NCI-H2171 (cell line): ENCODE measurements around the gene ACP1.

ENCODE experiments used
- DNase-seq: peaks from one replicate; lab custom pipeline; 2025; lab: John Stamatoyannopoulos, UW

Gene ACP1

GRCh38 chr2:280650-281110, 15.9 kb downstream of the ACP1 start:
- DNase-seq = no peak

GRCh38 chr2:281381-281780, 16.6 kb downstream of the ACP1 start:
- no peak for DNase-seq

- DNase-seq = no peak
Measured at GRCh38 chr2:282371-283263, 17.9 kb downstream of the ACP1 start.

- no peak for DNase-seq
Measured at GRCh38 chr2:283996-284794, 19.4 kb downstream of the ACP1 start.

GRCh38 chr2:284896-285492, 20.2 kb downstream of the ACP1 start:
- DNase-seq = no peak

GRCh38 chr2:285531-285930, 20.8 kb downstream of the ACP1 start:
- no peak for DNase-seq

- no peak for DNase-seq
Measured at GRCh38 chr2:286035-286434, 21.3 kb downstream of the ACP1 start.

GRCh38 chr2:286774-287392, 22.1 kb downstream of the ACP1 start:
- no peak for DNase-seq

GRCh38 chr2:287471-287885, 22.7 kb downstream of the ACP1 start:
- peak; percentile 19 for DNase-seq

GRCh38 chr2:287911-288757, 23.4 kb downstream of the ACP1 start, which contains the start of gene ALKAL2:
Gene ALKAL2 (minus strand): TSS chr2:288091. CDS start chr2:287835, 256 bp downstream.
- peak; percentile 10 for DNase-seq

GRCh38 chr2:288758-289361, 24.1 kb downstream of the ACP1 start:
- no peak for DNase-seq

- no peak for DNase-seq
Measured at GRCh38 chr2:289362-290089, 24.8 kb downstream of the ACP1 start.

- no peak for DNase-seq
Measured at GRCh38 chr2:290090-290722, 25.5 kb downstream of the ACP1 start.

- no peak for DNase-seq
Measured at GRCh38 chr2:295090-295489, 30.3 kb downstream of the ACP1 start.

GRCh38 chr2:296354-296753, 31.6 kb downstream of the ACP1 start:
- no peak for DNase-seq

GRCh38 chr2:305366-305765, 40.6 kb downstream of the ACP1 start:
- DNase-seq = no peak

GRCh38 chr2:309148-309953, 44.6 kb downstream of the ACP1 start:
- DNase-seq = no peak

GRCh38 chr2:309954-310510, 45.3 kb downstream of the ACP1 start:
- no peak for DNase-seq
